IMR-90 (cell line): ENCODE data around the gene RAB3IL1.

Experiments used
- CEBPB ChIP-seq: IDR thresholded peaks from 2 replicates; pipeline ENCODE4 v1.6.1; 2012; ENCODE audit warnings: low read depth, low read length, improper control_type of control experiment
- CHD1 ChIP-seq: IDR thresholded peaks from 2 replicates; pipeline ENCODE4 v1.6.1; 2012; ENCODE audit warnings: low read depth, low read length, improper control_type of control experiment
- CTCF ChIP-seq: conservative IDR thresholded peaks from 2 replicates; pipeline ENCODE4 v1.5.1; 2012; ENCODE audit warnings: mild to moderate bottlenecking, low read depth, low read length, improper control_type of control experiment
- MAFK ChIP-seq: IDR thresholded peaks from 2 replicates; pipeline ENCODE4 v1.6.1; 2012; ENCODE audit warnings: low read depth, low read length, improper control_type of control experiment
- MXI1 ChIP-seq: IDR thresholded peaks from 2 replicates; pipeline ENCODE4 v1.6.1; 2012; ENCODE audit warnings: low read depth, mild to moderate bottlenecking, low read length, moderate library complexity, borderline replicate concordance
- POLR2A ChIP-seq: IDR thresholded peaks from 2 replicates; pipeline ENCODE4 v1.6.1; 2012; ENCODE audit warnings: mild to moderate bottlenecking, low read depth, low read length
- RCOR1 ChIP-seq: IDR thresholded peaks from 2 replicates; pipeline ENCODE4 v1.6.1; 2012; ENCODE audit warnings: mild to moderate bottlenecking, low read length, improper control_type of control experiment; ENCODE audit not compliant: insufficient replicate concordance
- RFX5 ChIP-seq: IDR thresholded peaks from 2 replicates; pipeline ENCODE4 v1.8.0; 2012; ENCODE audit warnings: low read depth, mild to moderate bottlenecking, low read length, moderate library complexity
- SMC3 ChIP-seq: fragments of 150-350 bp; IDR thresholded peaks from 2 replicates; pipeline ENCODE4 v1.6.1; 2016; ENCODE audit warnings: low read depth, mild to moderate bottlenecking, antibody characterized with exemption, low read length, moderate library complexity
- TF ChIP-seq, protein P1 (sequence below): fragments of 150-350 bp; IDR thresholded peaks from 2 replicates; pipeline ENCODE4 v1.6.1; 2017; ENCODE audit warnings: mild to moderate bottlenecking, antibody characterized with exemption, low read length, low read depth

- no peak for TF ChIP-seq POLR2A
- TF ChIP-seq CEBPB: no peak
- TF ChIP-seq CTCF: no peak
- no peak for TF ChIP-seq CHD1
- TF ChIP-seq, protein P1, sequence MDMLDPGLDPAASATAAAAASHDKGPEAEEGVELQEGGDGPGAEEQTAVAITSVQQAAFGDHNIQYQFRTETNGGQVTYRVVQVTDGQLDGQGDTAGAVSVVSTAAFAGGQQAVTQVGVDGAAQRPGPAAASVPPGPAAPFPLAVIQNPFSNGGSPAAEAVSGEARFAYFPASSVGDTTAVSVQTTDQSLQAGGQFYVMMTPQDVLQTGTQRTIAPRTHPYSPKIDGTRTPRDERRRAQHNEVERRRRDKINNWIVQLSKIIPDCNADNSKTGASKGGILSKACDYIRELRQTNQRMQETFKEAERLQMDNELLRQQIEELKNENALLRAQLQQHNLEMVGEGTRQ: no peak
- TF ChIP-seq RFX5: no peak
- TF ChIP-seq RCOR1: no peak
- no peak for TF ChIP-seq MAFK
- TF ChIP-seq MXI1: no peak
- no peak for TF ChIP-seq SMC3
Measured at GRCh38 chr11:61888590-61888989, 28.8 kb downstream of the RAB3IL1 start.
